HEK293T (cell line): ENCODE results near the gene MIP.

ENCODE experiments used
- BHLHE40 ChIP-seq: fragments of 450-650 bp; IDR thresholded peaks from 2 replicates; pipeline ENCODE4 v1.6.1; 2016; ENCODE audit warnings: mild to moderate bottlenecking, moderate library complexity, borderline replicate concordance
- CTBP1 ChIP-seq: fragments of 450-650 bp; IDR thresholded peaks from 2 replicates; pipeline ENCODE4 v1.6.1; 2016; ENCODE audit warnings: borderline replicate concordance
- LEF1 ChIP-seq: fragments of 450-650 bp; IDR thresholded peaks from 2 replicates; pipeline ENCODE4 v1.6.1; 2017; ENCODE audit warnings: mild to moderate bottlenecking, borderline replicate concordance
- NFRKB ChIP-seq: fragments of 450-650 bp; IDR thresholded peaks from 2 replicates; pipeline ENCODE4 v1.6.1; 2016; ENCODE audit warnings: mild to moderate bottlenecking, moderate library complexity
- SP1 ChIP-seq: fragments of 450-650 bp; IDR thresholded peaks from 2 replicates; pipeline ENCODE4 v1.6.1; 2017

- no peak for TF ChIP-seq BHLHE40
- TF ChIP-seq SP1, result no peak
- no peak for TF ChIP-seq NFRKB
- no peak for TF ChIP-seq LEF1
- TF ChIP-seq CTBP1, result no peak
These were observed 19.6 kb downstream of the MIP start for GRCh38 chr12:56434828-56435227.
